IMR-90 (cell line): ENCODE data around the gene PSMD11. TPM values are rescaled to one million over a fixed set of nuclear protein-coding genes. Genes with fewer than 3 reads are reported as not detected.

Experiments used
- ATAC-seq: fragments of 200-7000 bp; cut with Tn5 transposase; 2 replicates; pipeline ENCODE4 v1.9.1; 2020; ENCODE audit warnings: low read depth, mild to moderate bottlenecking, moderate library complexity
- BruUV-seq: library from RNA; stranded (reverse); fragments of 400-500 nt; replicated peaks from 2 replicates; lab custom pipeline; 2021; lab: Mats Ljungman, UMichigan
- CTCF ChIA-PET: fragments of 300-600 bp; formaldehyde crosslinking; extraction: SDS; loops from one replicate; lab custom pipeline; 2021; ENCODE audit warnings: antibody characterized with exemption; lab: Yijun Ruan, JAX
- POLR2A ChIA-PET: fragments of 300-600 bp; sonication (Branson Sonifier 250); formaldehyde crosslinking; loops from one replicate; lab custom pipeline; 2022; ENCODE audit warnings: antibody characterized with exemption; ENCODE audit not compliant: unreplicated experiment; lab: Charles Lee
- DNase-seq: peaks from one replicate; pipeline ENCODE4 v3.0.0; 2013
- H2AFZ ChIP-seq: replicated peaks from 2 replicates; pipeline ENCODE3; 2013; ENCODE audit warnings: low read length, mild to moderate bottlenecking; ENCODE audit not compliant: poor library complexity
- H2AK5ac ChIP-seq: 2 replicates; pipeline ENCODE4 v1.6.1; 2013; ENCODE audit warnings: low read depth, low read length, inconsistent platforms
- H2AK9ac ChIP-seq: replicated peaks from 2 replicates; pipeline ENCODE3; 2013; ENCODE audit warnings: mild to moderate bottlenecking, low read depth, low read length, moderate library complexity; ENCODE audit not compliant: poor library complexity
- H2BK120ac ChIP-seq: 2 replicates; pipeline ENCODE4 v1.6.1; 2013; ENCODE audit warnings: low read depth, low read length, inconsistent platforms
- H2BK15ac ChIP-seq: 3 replicates; pipeline ENCODE4 v1.6.1; 2013; ENCODE audit warnings: low read depth, low read length, inconsistent platforms
- H2BK20ac ChIP-seq: 2 replicates; pipeline ENCODE4 v1.6.1; 2013; ENCODE audit warnings: low read depth, mild to moderate bottlenecking, inconsistent platforms, low read length, moderate library complexity
- H2BK5ac ChIP-seq: 2 replicates; pipeline ENCODE4 v1.6.1; 2013; ENCODE audit warnings: mild to moderate bottlenecking, low read depth, low read length, inconsistent platforms; ENCODE audit not compliant: poor library complexity, severe bottlenecking
- H3K14ac ChIP-seq: replicated peaks from 2 replicates; pipeline ENCODE4 v1.6.1; 2013; ENCODE audit warnings: low read depth, low read length, inconsistent platforms
- H3K18ac ChIP-seq: 2 replicates; pipeline ENCODE4 v1.6.1; 2013; ENCODE audit warnings: low read depth, low read length, control low read depth
- H3K23ac ChIP-seq: 2 replicates; pipeline ENCODE4 v1.6.1; 2013; ENCODE audit warnings: low read depth, low read length, inconsistent platforms
- H3K27ac ChIP-seq: 2 replicates; pipeline ENCODE4 v1.5.1; 2013; ENCODE audit warnings: mild to moderate bottlenecking, control low read depth, low read length; ENCODE audit not compliant: insufficient read depth
- H3K27me3 ChIP-seq: 2 replicates; pipeline ENCODE4 v1.6.1; 2013; ENCODE audit warnings: low read length; ENCODE audit not compliant: control insufficient read depth, insufficient read depth
- H3K36me3 ChIP-seq: 2 replicates; pipeline ENCODE4 v1.6.1; 2013; ENCODE audit warnings: low read length, mixed read lengths; ENCODE audit not compliant: control insufficient read depth, insufficient read depth
- H3K4ac ChIP-seq: 2 replicates; pipeline ENCODE4 v1.6.1; 2013; ENCODE audit warnings: low read depth, low read length, inconsistent platforms
- H3K4me1 ChIP-seq: 2 replicates; pipeline ENCODE4 v1.6.1; 2013; ENCODE audit warnings: low read length, mixed read lengths; ENCODE audit not compliant: control insufficient read depth, insufficient read depth
- H3K4me2 ChIP-seq: 2 replicates; pipeline ENCODE4 v1.6.1; 2013; ENCODE audit warnings: low read depth, mild to moderate bottlenecking, control low read depth, low read length, moderate library complexity
- H3K4me3 ChIP-seq: 2 replicates; pipeline ENCODE4 v1.5.1; 2013; ENCODE audit warnings: low read depth, mild to moderate bottlenecking, control low read depth, low read length, moderate library complexity; ENCODE audit not compliant: insufficient read depth
- H3K56ac ChIP-seq: 2 replicates; pipeline ENCODE4 v1.6.1; 2013; ENCODE audit warnings: low read length, inconsistent platforms; ENCODE audit not compliant: insufficient read depth; ENCODE audit errors: extremely low read depth
- H3K79me1 ChIP-seq, 2 experiments: 2 replicates each; pipeline ENCODE4 v1.6.1; 2013; ENCODE audit warnings: low read length in 2 of 2, inconsistent platforms in 1 of 2, low read depth in 1 of 2
- H3K9ac ChIP-seq: 2 replicates; pipeline ENCODE4 v1.6.1; 2013; ENCODE audit warnings: low read depth, low read length, control low read depth
- H3K9me1 ChIP-seq: 2 replicates; pipeline ENCODE4 v1.6.1; 2013; ENCODE audit warnings: low read length, inconsistent platforms; ENCODE audit not compliant: insufficient read depth
- H3K9me3 ChIP-seq: 2 replicates; pipeline ENCODE4 v1.6.1; 2013; ENCODE audit warnings: low read length; ENCODE audit not compliant: control insufficient read depth, insufficient read depth
- H4K20me1 ChIP-seq: 2 replicates; pipeline ENCODE4 v1.6.1; 2013; ENCODE audit warnings: low read length, inconsistent platforms; ENCODE audit not compliant: insufficient read depth
- H4K5ac ChIP-seq: 2 replicates; pipeline ENCODE4 v1.6.1; 2013; ENCODE audit warnings: mild to moderate bottlenecking, low read depth, low read length, control low read depth
- H4K8ac ChIP-seq, 2 experiments: 2 replicates each; pipeline ENCODE4 v1.6.1; 2013; ENCODE audit warnings: low read depth in 2 of 2, low read length in 2 of 2, control low read depth in 1 of 2, inconsistent platforms in 1 of 2
- H4K91ac ChIP-seq: 2 replicates; pipeline ENCODE4 v1.6.1; 2013; ENCODE audit warnings: low read depth, low read length, inconsistent platforms; ENCODE audit not compliant: insufficient read depth
- BHLHE40 ChIP-seq: fragments of 150-350 bp; IDR thresholded peaks from 2 replicates; pipeline ENCODE4 v1.6.1; 2016; ENCODE audit warnings: mild to moderate bottlenecking, low read depth, low read length
- CEBPB ChIP-seq: IDR thresholded peaks from 2 replicates; pipeline ENCODE4 v1.6.1; 2012; ENCODE audit warnings: low read depth, low read length, improper control_type of control experiment
- CHD1 ChIP-seq: IDR thresholded peaks from 2 replicates; pipeline ENCODE4 v1.6.1; 2012; ENCODE audit warnings: low read depth, low read length, improper control_type of control experiment
- FOS ChIP-seq: fragments of 150-350 bp; IDR thresholded peaks from 2 replicates; pipeline ENCODE4 v1.6.1; 2016; ENCODE audit warnings: low read depth, low read length
- MAFK ChIP-seq: IDR thresholded peaks from 2 replicates; pipeline ENCODE4 v1.6.1; 2012; ENCODE audit warnings: low read depth, low read length, improper control_type of control experiment
- MAZ ChIP-seq: IDR thresholded peaks from 2 replicates; pipeline ENCODE4 v1.6.1; 2012; ENCODE audit warnings: low read depth, mild to moderate bottlenecking, low read length, improper control_type of control experiment, moderate library complexity, borderline replicate concordance
- MXI1 ChIP-seq: IDR thresholded peaks from 2 replicates; pipeline ENCODE4 v1.6.1; 2012; ENCODE audit warnings: low read depth, mild to moderate bottlenecking, low read length, moderate library complexity, borderline replicate concordance
- NFE2L2 ChIP-seq: fragments of 150-350 bp; IDR thresholded peaks from 2 replicates; pipeline ENCODE4 v1.6.1; 2016; ENCODE audit warnings: low read depth, mild to moderate bottlenecking, low read length
- POLR2A ChIP-seq: IDR thresholded peaks from 2 replicates; pipeline ENCODE4 v1.6.1; 2012; ENCODE audit warnings: mild to moderate bottlenecking, low read depth, low read length
- RAD21 ChIP-seq: IDR thresholded peaks from 2 replicates; pipeline ENCODE4 v1.6.1; 2012; ENCODE audit warnings: low read length, improper control_type of control experiment
- RCOR1 ChIP-seq: IDR thresholded peaks from 2 replicates; pipeline ENCODE4 v1.6.1; 2012; ENCODE audit warnings: mild to moderate bottlenecking, low read length, improper control_type of control experiment; ENCODE audit not compliant: insufficient replicate concordance
- RFX5 ChIP-seq: IDR thresholded peaks from 2 replicates; pipeline ENCODE4 v1.8.0; 2012; ENCODE audit warnings: low read depth, mild to moderate bottlenecking, low read length, moderate library complexity
- SMC3 ChIP-seq: fragments of 150-350 bp; IDR thresholded peaks from 2 replicates; pipeline ENCODE4 v1.6.1; 2016; ENCODE audit warnings: low read depth, mild to moderate bottlenecking, antibody characterized with exemption, low read length, moderate library complexity
- USF2 ChIP-seq: fragments of 150-350 bp; IDR thresholded peaks from 2 replicates; pipeline ENCODE4 v1.6.1; 2017; ENCODE audit warnings: mild to moderate bottlenecking, antibody characterized with exemption, low read length, low read depth
- WGBS, 2 experiments: methylation state at CpG; one replicate each; pipeline versions ENCODE4 v1.1.5 to v1.1.7; 2013; ENCODE audit warnings: missing lambda C conversion rate in 2 of 2; ENCODE audit not compliant: insufficient read length in 1 of 2; ENCODE audit errors: extremely low coverage in 2 of 2; 5-methylcytosine and 5-hydroxymethylcytosine counted together
- dilution Hi-C: fragments of 300-500 bp; cut with HindIII; formaldehyde crosslinking; loops from one replicate; pipeline ENCODE4 v1.14.3; 2018; ENCODE audit warnings: low sequenced_read_pairs; ENCODE audit not compliant: unreplicated experiment
- in situ Hi-C: fragments of 300-500 bp; cut with MboI; formaldehyde crosslinking; loops from 3 replicates; pipeline ENCODE4 v1.14.3; 2019; ENCODE audit warnings: low sequenced_read_pairs, inconsistent platforms, mixed read lengths
- intact Hi-C: fragments of 100-400 bp; cut with micrococcal nuclease; formaldehyde crosslinking; loops from 2 replicates; pipeline ENCODE4 v1.10.0; 2022
- polyA plus RNA-seq, 3 experiments: library from polyadenylated mRNA; depleted of rRNA; stranded (reverse); fragments of >200 nt; gene quantifications; 2 replicates each; pipeline ENCODE4 v1.2.3, GENCODE V29; 2012; ENCODE audit warnings: low replicate concordance in 1 of 3
- total RNA-seq: library from RNA; depleted of rRNA; stranded (reverse); fragments of >200 nt; gene quantifications from 2 replicates; pipeline ENCODE4 v1.2.3, GENCODE V29; 2012
- TF ChIP-seq, protein P1 (sequence below): conservative IDR thresholded peaks from 2 replicates; pipeline ENCODE4 v1.5.1; 2012; ENCODE audit warnings: mild to moderate bottlenecking, low read depth, low read length, improper control_type of control experiment
- TF ChIP-seq, protein P2 (sequence below): fragments of 150-350 bp; IDR thresholded peaks from 2 replicates; pipeline ENCODE4 v1.6.1; 2016; ENCODE audit warnings: low read depth, mild to moderate bottlenecking, low read length, moderate library complexity, borderline replicate concordance

The PSMD11 gene
- total and polyA plus RNA-seq, 2 of the 4 experiments (the other 2 are of a cell fraction) = 64.7 to 85.9 TPM

- no TSS peak for BruUV-seq
- intact Hi-C loops (no loop called here), dilution Hi-C loops (no loop called here), in situ Hi-C loops (no loop called here)
- no peaks in the 10 kb centered on the region for H4K20me1 ChIP-seq
- H3K9ac ChIP-seq = no peak overlapping the region
- H3K27ac ChIP-seq = no peak overlapping the region
- H4K5ac ChIP-seq = no peak overlapping the region
- TF ChIP-seq MAFK (no peak), MXI1 (no peak), BHLHE40 (no peak), SMC3 (no peak), FOS (no peak), USF2 (no peak), POLR2A (no peak), CEBPB (no peak), NFE2L2 (no peak), MAZ (no peak), RCOR1 (no peak), CHD1 (no peak), RAD21 (no peak), RFX5 (no peak)
- TF ChIP-seq, protein P1, sequence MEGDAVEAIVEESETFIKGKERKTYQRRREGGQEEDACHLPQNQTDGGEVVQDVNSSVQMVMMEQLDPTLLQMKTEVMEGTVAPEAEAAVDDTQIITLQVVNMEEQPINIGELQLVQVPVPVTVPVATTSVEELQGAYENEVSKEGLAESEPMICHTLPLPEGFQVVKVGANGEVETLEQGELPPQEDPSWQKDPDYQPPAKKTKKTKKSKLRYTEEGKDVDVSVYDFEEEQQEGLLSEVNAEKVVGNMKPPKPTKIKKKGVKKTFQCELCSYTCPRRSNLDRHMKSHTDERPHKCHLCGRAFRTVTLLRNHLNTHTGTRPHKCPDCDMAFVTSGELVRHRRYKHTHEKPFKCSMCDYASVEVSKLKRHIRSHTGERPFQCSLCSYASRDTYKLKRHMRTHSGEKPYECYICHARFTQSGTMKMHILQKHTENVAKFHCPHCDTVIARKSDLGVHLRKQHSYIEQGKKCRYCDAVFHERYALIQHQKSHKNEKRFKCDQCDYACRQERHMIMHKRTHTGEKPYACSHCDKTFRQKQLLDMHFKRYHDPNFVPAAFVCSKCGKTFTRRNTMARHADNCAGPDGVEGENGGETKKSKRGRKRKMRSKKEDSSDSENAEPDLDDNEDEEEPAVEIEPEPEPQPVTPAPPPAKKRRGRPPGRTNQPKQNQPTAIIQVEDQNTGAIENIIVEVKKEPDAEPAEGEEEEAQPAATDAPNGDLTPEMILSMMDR = no peak
- TF ChIP-seq, protein P2, sequence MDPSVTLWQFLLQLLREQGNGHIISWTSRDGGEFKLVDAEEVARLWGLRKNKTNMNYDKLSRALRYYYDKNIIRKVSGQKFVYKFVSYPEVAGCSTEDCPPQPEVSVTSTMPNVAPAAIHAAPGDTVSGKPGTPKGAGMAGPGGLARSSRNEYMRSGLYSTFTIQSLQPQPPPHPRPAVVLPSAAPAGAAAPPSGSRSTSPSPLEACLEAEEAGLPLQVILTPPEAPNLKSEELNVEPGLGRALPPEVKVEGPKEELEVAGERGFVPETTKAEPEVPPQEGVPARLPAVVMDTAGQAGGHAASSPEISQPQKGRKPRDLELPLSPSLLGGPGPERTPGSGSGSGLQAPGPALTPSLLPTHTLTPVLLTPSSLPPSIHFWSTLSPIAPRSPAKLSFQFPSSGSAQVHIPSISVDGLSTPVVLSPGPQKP = no peak
- no peaks in the 10 kb centered on the region for H3K4me1 ChIP-seq
- H2BK120ac ChIP-seq = no peak overlapping the region
- H2BK15ac ChIP-seq = no peak overlapping the region
- H3K14ac ChIP-seq = no peak overlapping the region
- POLR2A ChIA-PET = no interaction called here
- no peaks in the 10 kb centered on the region for H3K9me3 ChIP-seq
- no peaks in the 10 kb centered on the region for H3K9me1 ChIP-seq
- no peak overlapping the region for H4K91ac ChIP-seq
- no peak overlapping the region for H3K4me3 ChIP-seq
- no peak overlapping the region for H2AK9ac ChIP-seq
- no peak for DNase-seq
- no peak overlapping the region for H3K4me2 ChIP-seq
- CTCF ChIA-PET = no interaction called here
- H2AK5ac ChIP-seq = no peak overlapping the region
- no peak for ATAC-seq
- H3K18ac ChIP-seq = no peak overlapping the region
- no peaks in the 10 kb centered on the region for H3K36me3 ChIP-seq
- peaks cover 13% of the 10 kb centered on the region for H3K27me3 ChIP-seq
- no peaks in the 10 kb centered on the region for H3K79me1 ChIP-seq
- H2AFZ ChIP-seq = no peak overlapping the region
- H3K23ac ChIP-seq = no peak overlapping the region
- H3K56ac ChIP-seq = no peak overlapping the region
- no peak overlapping the region for H2BK20ac ChIP-seq
- WGBS, 2 experiments = 85% methylated on average over 5 of the region's 7 CpGs; no CpG with 5 or more reads in 1 of the 2 experiments
- H3K4ac ChIP-seq = no peak overlapping the region
- H4K8ac ChIP-seq = no peak overlapping the region
- H2BK5ac ChIP-seq = no peak overlapping the region
These were observed 84.5 kb downstream of the PSMD11 start for GRCh38 chr17:32528825-32529224.
